PC-9 (cell line): ENCODE measurements around the gene RPL28. TPM values are rescaled to one million over a fixed set of nuclear protein-coding genes. Genes with fewer than 3 reads are reported as not detected.

ENCODE experiments used
- BruUV-seq: library from RNA; stranded (reverse); fragments of 400-500 nt; replicated peaks from 2 replicates; lab custom pipeline; 2021; lab: Mats Ljungman, UMichigan
- CTCF ChIA-PET: fragments of 300-600 bp; sonication (Branson Sonifier 250); formaldehyde crosslinking; loops from one replicate; lab custom pipeline; 2022; ENCODE audit warnings: antibody characterized with exemption; lab: Charles Lee
- POLR2A ChIA-PET: fragments of 300-600 bp; sonication (Branson Sonifier 250); formaldehyde crosslinking; loops from one replicate; lab custom pipeline; 2022; ENCODE audit warnings: antibody characterized with exemption; ENCODE audit not compliant: unreplicated experiment; lab: Charles Lee
- DNase-seq, 2 experiments: peaks; one replicate each; pipeline versions ENCODE4 v3.0.0 to v3.0.0-alpha.2; 2015 to 2022; ENCODE audit warnings: mixed read lengths in 1 of 2
- H2AFZ ChIP-seq: fragments of 200-600 bp; sonication (generic); 2 replicates; pipeline ENCODE4 v1.8.1; 2017; ENCODE audit warnings: antibody characterized with exemption
- H3F3A ChIP-seq: fragments of 200-600 bp; sonication (generic); 2 replicates; pipeline ENCODE4 v1.8.1; 2017; ENCODE audit warnings: antibody characterized with exemption, mild to moderate bottlenecking, low read depth; ENCODE audit not compliant: insufficient read depth
- H3K27ac ChIP-seq: fragments of 200-600 bp; sonication (generic); 2 replicates; pipeline ENCODE4 v1.6.1; 2016; ENCODE audit warnings: mixed run types
- H3K27me3 ChIP-seq: fragments of 200-600 bp; sonication (generic); 2 replicates; pipeline ENCODE4 v1.6.1; 2016; ENCODE audit warnings: low read depth, mixed run types; ENCODE audit not compliant: insufficient read depth
- H3K36me3 ChIP-seq: fragments of 200-600 bp; sonication (generic); 2 replicates; pipeline ENCODE4 v1.6.1; 2016; ENCODE audit warnings: low read depth, mixed run types
- H3K4me1 ChIP-seq: fragments of 200-600 bp; sonication (generic); replicated peaks from 2 replicates; pipeline ENCODE4 v1.6.1; 2016; ENCODE audit warnings: mixed run types; ENCODE audit not compliant: insufficient read depth
- H3K4me2 ChIP-seq: fragments of 200-600 bp; sonication (generic); 2 replicates; pipeline ENCODE4 v1.6.1; 2017; ENCODE audit warnings: mixed run types
- H3K4me3 ChIP-seq: fragments of 200-600 bp; sonication (generic); 2 replicates; pipeline ENCODE4 v1.6.1; 2016; ENCODE audit warnings: mixed run types
- H3K79me2 ChIP-seq: fragments of 200-600 bp; sonication (generic); 2 replicates; pipeline ENCODE4 v1.6.1; 2017; ENCODE audit warnings: low read depth, mixed run types
- H3K9me2 ChIP-seq: fragments of 200-600 bp; sonication (generic); 2 replicates; pipeline ENCODE4 v1.8.1; 2017; ENCODE audit warnings: mild to moderate bottlenecking; ENCODE audit not compliant: insufficient read depth
- H3K9me3 ChIP-seq: fragments of 200-600 bp; sonication (generic); 2 replicates; pipeline ENCODE4 v1.8.1; 2016; ENCODE audit warnings: low read depth; ENCODE audit not compliant: insufficient read depth
- H4K20me1 ChIP-seq: fragments of 200-600 bp; sonication (generic); 2 replicates; pipeline ENCODE4 v1.8.1; 2017; ENCODE audit not compliant: insufficient read depth
- CTCF ChIP-seq: fragments of 200-600 bp; sonication (generic); conservative IDR thresholded peaks from 2 replicates; pipeline ENCODE4 v1.6.1; 2017; ENCODE audit warnings: mixed run types, antibody characterized with exemption, mild to moderate bottlenecking, moderate library complexity
- EZH2 ChIP-seq: fragments of 200-600 bp; sonication (generic); IDR thresholded peaks from 2 replicates; pipeline ENCODE4 v1.8.0; 2017; ENCODE audit warnings: antibody characterized with exemption, low read depth
- intact Hi-C: fragments of 100-400 bp; cut with micrococcal nuclease; formaldehyde crosslinking; loops from one replicate; pipeline ENCODE4 v1.10.0; 2022; ENCODE audit not compliant: unreplicated experiment
- total RNA-seq: library from RNA; stranded (reverse); gene quantifications from 2 replicates; pipeline ENCODE4 v1.2.3, GENCODE V29; 2021

RPL28 gene
- total RNA-seq, 1 experiment from 2014 or later, result 2,433 TPM

- Histone ChIP-seq H3K4me3 (no peak overlapping the region), H2AFZ (no peak overlapping the region), H4K20me1 (no peaks in the 10 kb centered on the region; the same call in 1 of the 2 replicates), H3F3A (peaks cover 18% of the 10 kb centered on the region), H3K79me2 (no peaks in the 10 kb centered on the region), H3K4me2 (no peak overlapping the region), H3K4me1 (no peaks in the 10 kb centered on the region), H3K27ac (no peak overlapping the region), H3K9me3 (no peaks in the 10 kb centered on the region), H3K27me3 (peaks cover 52% of the 10 kb centered on the region), H3K36me3 (no peaks in the 10 kb centered on the region), H3K9me2 (no peaks in the 10 kb centered on the region)
- DNase-seq, result no peak
- ChIA-PET CTCF (no interaction called here), POLR2A (no interaction called here)
- no TSS peak for BruUV-seq
- TF ChIP-seq CTCF (no peak), EZH2 (no peak)
- intact Hi-C loops, result no loop called here
Measured at GRCh38 chr19:55443824-55444480, 58.2 kb downstream of the RPL28 start.

- DNase-seq, result no peak
- H3F3A ChIP-seq, result peaks cover 19% of the 10 kb centered on the region
- H2AFZ ChIP-seq, result no peak overlapping the region
- intact Hi-C loops, result no loop called here
- H3K4me3 ChIP-seq, result no peak overlapping the region
- H3K27ac ChIP-seq, result no peak overlapping the region
- TF ChIP-seq EZH2 (no peak), CTCF (no peak)
- ChIA-PET POLR2A (no interaction called here), CTCF (no interaction called here)
- no peak overlapping the region for H3K4me2 ChIP-seq
- H4K20me1 ChIP-seq, result no peaks in the 10 kb centered on the region; the same call in 1 of the 2 replicates
- BruUV-seq, result no TSS peak
- H3K79me2 ChIP-seq, result no peaks in the 10 kb centered on the region
- H3K9me2 ChIP-seq, result no peaks in the 10 kb centered on the region
- peaks cover 52% of the 10 kb centered on the region for H3K27me3 ChIP-seq
- H3K4me1 ChIP-seq, result no peaks in the 10 kb centered on the region
- H3K9me3 ChIP-seq, result no peaks in the 10 kb centered on the region; the same call in 1 of the 2 replicates
- H3K36me3 ChIP-seq, result no peaks in the 10 kb centered on the region
Measured at GRCh38 chr19:55444646-55445045, 58.9 kb downstream of the RPL28 start.

- ChIA-PET CTCF (interaction anchor here (0.6 kb wide), 1 partner anchor 22 kb away, joined by 3 read pairs; no protein-coding TSS in a partner anchor), POLR2A (no interaction called here)
- Histone ChIP-seq H3K27me3 (peaks cover 49% of the 10 kb centered on the region), H2AFZ (no peak overlapping the region), H3K36me3 (no peaks in the 10 kb centered on the region), H3K79me2 (no peaks in the 10 kb centered on the region), H4K20me1 (no peaks in the 10 kb centered on the region), H3K27ac (no peak overlapping the region), H3F3A (peaks cover 20% of the 10 kb centered on the region), H3K4me1 (no peaks in the 10 kb centered on the region), H3K4me2 (no peak overlapping the region), H3K4me3 (no peak overlapping the region), H3K9me2 (no peaks in the 10 kb centered on the region), H3K9me3 (no peaks in the 10 kb centered on the region; the same call in 1 of the 2 replicates)
- DNase-seq, result no peak
- TF ChIP-seq CTCF (no peak), EZH2 (no peak)
- intact Hi-C loops, result no loop called here
- BruUV-seq, result no TSS peak
Measured at GRCh38 chr19:55446060-55446459, 60.3 kb downstream of the RPL28 start.
